Left ventricle myocardium inferior (tissue), 1 donor: ENCODE measurements around the gene SPATA25. TPM values are rescaled to one million over a fixed set of nuclear protein-coding genes. Genes with fewer than 3 reads are reported as not detected.

Source experiments
- DNase-seq: peaks from one replicate; pipeline ENCODE4 v3.0.0-alpha.2; 2020
- H3K27ac ChIP-seq: fragments of 200-600 bp; replicated peaks from 2 replicates; pipeline ENCODE4 v1.8.0; 2021
- H3K27me3 ChIP-seq: fragments of 200-600 bp; 2 replicates; pipeline ENCODE4 v1.8.0; 2021; ENCODE audit warnings: low read depth
- H3K36me3 ChIP-seq: fragments of 200-600 bp; 2 replicates; pipeline ENCODE4 v1.8.0; 2021
- H3K4me1 ChIP-seq: fragments of 200-600 bp; 2 replicates; pipeline ENCODE4 v1.8.0; 2021
- H3K4me3 ChIP-seq: fragments of 200-600 bp; 2 replicates; pipeline ENCODE4 v1.8.0; 2021; ENCODE audit warnings: mild to moderate bottlenecking, moderate library complexity
- H3K9me3 ChIP-seq: fragments of 200-600 bp; replicated peaks from 2 replicates; pipeline ENCODE4 v1.8.0; 2021
- CTCF ChIP-seq: fragments of 200-600 bp; IDR thresholded peaks from 2 replicates; pipeline ENCODE4 v1.8.0; 2021; ENCODE audit warnings: antibody characterized with exemption, mild to moderate bottlenecking, borderline replicate concordance
- intact Hi-C: fragments of 100-400 bp; cut with micrococcal nuclease; formaldehyde crosslinking; loops from one replicate; pipeline ENCODE4 v1.11.0; 2022
- total RNA-seq: library from RNA; stranded (reverse); fragmentation: NEBNext Ultra II Directional; extraction: Animal tissue kit (Norgen Biotek cat#: 25700); gene quantifications from one replicate; pipeline ENCODE4 v1.2.1, GENCODE V29; 2021
- donor health status: DM: no; HTN: yes; CAD: no; lungs with severe emphysema.

Gene SPATA25
- total RNA-seq, 1 donor from 2014 or later = 2.4 TPM

GRCh38 chr20:45910670-45911485, 23.5 kb upstream of the SPATA25 start:
- intact Hi-C loops = no loop called here
- peak; percentile 97 for DNase-seq
- H3K36me3 ChIP-seq = peaks cover 8% of the 10 kb centered on the region
- peak overlapping the region; percentile 88 for H3K27ac ChIP-seq
- peaks cover 17% of the 10 kb centered on the region for H3K27me3 ChIP-seq
- peaks cover 31% of the 10 kb centered on the region for H3K4me1 ChIP-seq
- H3K4me3 ChIP-seq = peak overlapping the region; percentile 74
- no peaks in the 10 kb centered on the region for H3K9me3 ChIP-seq
- no peak for TF ChIP-seq CTCF

GRCh38 chr20:45909817-45910669, 22.6 kb upstream of the SPATA25 start:
- no peak for TF ChIP-seq CTCF
- H3K27me3 ChIP-seq = peaks cover 17% of the 10 kb centered on the region
- no peaks in the 10 kb centered on the region for H3K9me3 ChIP-seq
- H3K27ac ChIP-seq = peak overlapping the region; percentile 88
- DNase-seq = no peak
- intact Hi-C loops = no loop called here
- H3K4me1 ChIP-seq = peaks cover 31% of the 10 kb centered on the region
- peak overlapping the region; percentile 74 for H3K4me3 ChIP-seq
- H3K36me3 ChIP-seq = peaks cover 10% of the 10 kb centered on the region

GRCh38 chr20:45909336-45909808, 21.9 kb upstream of the SPATA25 start:
- Histone ChIP-seq H3K9me3 (no peaks in the 10 kb centered on the region), H3K4me1 (peaks cover 31% of the 10 kb centered on the region), H3K27ac (peak overlapping the region; percentile 88), H3K27me3 (peaks cover 17% of the 10 kb centered on the region), H3K4me3 (peak overlapping the region; percentile 74), H3K36me3 (peaks cover 16% of the 10 kb centered on the region)
- intact Hi-C loops = no loop called here
- TF ChIP-seq CTCF = no peak
- DNase-seq = no peak

GRCh38 chr20:45908084-45908483, 20.7 kb upstream of the SPATA25 start:
- no peak for DNase-seq
- Histone ChIP-seq H3K9me3 (no peaks in the 10 kb centered on the region), H3K4me3 (no peak overlapping the region), H3K27me3 (peaks cover 17% of the 10 kb centered on the region), H3K27ac (no peak overlapping the region), H3K36me3 (peaks cover 18% of the 10 kb centered on the region), H3K4me1 (peaks cover 30% of the 10 kb centered on the region)
- TF ChIP-seq CTCF = no peak
- intact Hi-C loops = no loop called here

GRCh38 chr20:45907219-45907948, 20.0 kb upstream of the SPATA25 start:
- intact Hi-C loops = no loop called here
- Histone ChIP-seq H3K4me3 (no peak overlapping the region), H3K27ac (no peak overlapping the region), H3K27me3 (peaks cover 11% of the 10 kb centered on the region), H3K4me1 (peaks cover 23% of the 10 kb centered on the region), H3K9me3 (no peaks in the 10 kb centered on the region), H3K36me3 (peaks cover 23% of the 10 kb centered on the region)
- TF ChIP-seq CTCF = no peak
- DNase-seq = no peak
